Psoas muscle (tissue), 8 donors: ENCODE data around the gene BRD3. TPM values are rescaled to one million over a fixed set of nuclear protein-coding genes. Genes with fewer than 3 reads are reported as not detected.
"Not testable (repeated sequence)": the region's sequence is repeated elsewhere in the genome, so short reads cannot be mapped to it uniquely, and the experiment has no call there.

Source experiments
- ATAC-seq, 4 donors: fragments of 200-7000 bp; cut with Tn5 transposase; one replicate each; pipeline ENCODE4 v1.9.1; 2020; ENCODE audit warnings: moderate library complexity in 3 of 4, mild to moderate bottlenecking in 2 of 4
- DNase-seq, 2 donors: peaks; one replicate each; pipeline ENCODE4 v3.0.0-alpha.2; 2020
- H3K27ac ChIP-seq: fragments of 200-600 bp; one replicate; pipeline ENCODE4 v1.8.0; 2022
- H3K27me3 ChIP-seq, 3 donors: fragments of 200-600 bp in 1 of 3; one replicate each; pipeline versions ENCODE4 v1.6.1 to v1.8.0; 2013 to 2022; ENCODE audit warnings: low read length in 2 of 3, mild to moderate bottlenecking in 2 of 3, moderate library complexity in 1 of 3; ENCODE audit not compliant: insufficient read depth in 3 of 3
- H3K36me3 ChIP-seq, 2 donors: fragments of 200-600 bp in 1 of 2; one replicate each; pipeline versions ENCODE4 v1.6.1 to v1.8.0; 2013 to 2022; ENCODE audit warnings: low read depth in 1 of 2, mild to moderate bottlenecking in 1 of 2, moderate library complexity in 1 of 2; ENCODE audit not compliant: insufficient read depth in 1 of 2
- H3K4me1 ChIP-seq: fragments of 200-600 bp; one replicate; pipeline ENCODE4 v1.8.0; 2022
- H3K4me3 ChIP-seq: fragments of 200-600 bp; one replicate; pipeline ENCODE4 v1.8.0; 2022; ENCODE audit warnings: mild to moderate bottlenecking
- H3K9me3 ChIP-seq: fragments of 200-600 bp; one replicate; pipeline ENCODE4 v1.8.0; 2022
- WGBS, 3 donors: extraction: QIAGEN DNeasy Blood & Tissue Kit; methylation state at CpG; one replicate each; pipeline versions ENCODE4 v1.1.6 to v1.1.7; 2013; 5-methylcytosine and 5-hydroxymethylcytosine counted together
- intact Hi-C, 2 donors: fragments of 100-400 bp; cut with DNase I; formaldehyde crosslinking; loops; one replicate each; pipeline versions ENCODE4 v1.11.0 to v1.14.2; 2022
- polyA plus RNA-seq, 3 donors: library from polyadenylated mRNA; stranded (reverse); fragments of 200-250 nt; gene quantifications; one replicate each; pipeline ENCODE4 v1.2.3, GENCODE V29; 2013
- total RNA-seq, 4 donors: library from RNA; stranded (reverse); fragmentation: NEBNext Ultra II Directional in 2 of 4; extraction: Animal tissue kit (Norgen Biotek cat#: 25700) in 2 of 4; gene quantifications; one replicate each; pipeline versions ENCODE4 v1.2.1 to v1.2.4, GENCODE V29; 2021 to 2023
- TF ChIP-seq, protein P1 (sequence below): fragments of 200-600 bp; IDR thresholded peaks from one replicate; pipeline ENCODE4 v1.8.0; 2022; ENCODE audit warnings: antibody characterized with exemption
- donor health status: healthy with polysubstance abuse.
- donor health status: DM: no; HTN: no; CAD: no; lungs with moderate emphysema.
- donor health status: Bipolar disorder and iron deficiency.
- donor health status: healthy.
- donor health status: DM: yes; HTN: yes; CAD: no.
- donor health status: DM: no; HTN: no; CAD: no.
- donor health status: DM: no; HTN: no; CAD: no.
- donor health status: DM: yes; HTN: yes; CAD: no.

BRD3 gene
- total and polyA plus RNA-seq, 7 donors: 7.5 to 28.2 (median 21.7) TPM

DNA sequence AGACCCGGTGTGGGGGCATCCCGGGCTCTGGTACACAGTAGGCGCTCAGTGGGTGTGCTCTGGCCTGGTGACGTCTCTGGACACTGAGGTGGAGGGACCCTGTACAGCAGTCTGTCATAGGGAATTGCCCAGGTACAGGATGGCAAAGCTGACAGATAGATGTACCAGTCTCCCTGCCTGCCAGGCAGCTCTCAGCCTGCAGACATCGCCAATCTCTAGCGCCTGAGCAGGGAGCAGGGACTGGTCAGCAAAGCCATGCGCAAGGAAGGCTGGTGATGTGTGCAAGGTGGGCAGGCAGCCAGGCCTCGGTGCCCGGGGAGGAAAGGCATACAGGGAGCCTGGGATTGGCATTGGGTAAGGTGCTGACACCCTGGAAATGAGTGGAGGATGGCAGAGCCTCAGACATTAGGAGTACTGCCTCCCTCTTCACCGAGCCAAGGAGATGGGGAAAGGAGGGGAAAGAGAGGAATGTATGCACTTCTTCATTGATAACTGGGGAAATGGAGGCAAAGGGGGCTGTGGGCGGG lies 33.9 kb upstream of the BRD3 start:
- Histone ChIP-seq H3K4me3 (no peak overlapping the region), H3K4me1 (no peaks in the 10 kb centered on the region), H3K27me3 (peaks cover 0 to 5% (median 2%) of the 10 kb centered on the region in 3 donors), H3K9me3 (no peaks in the 10 kb centered on the region), H3K27ac (no peak overlapping the region), H3K36me3 (no peaks in the 10 kb centered on the region)
- no peak for DNase-seq
- WGBS, 3 donors: 63 to 66% (median 65%) methylated on average over 11 of the region's 11 CpGs
- TF ChIP-seq, protein P1, sequence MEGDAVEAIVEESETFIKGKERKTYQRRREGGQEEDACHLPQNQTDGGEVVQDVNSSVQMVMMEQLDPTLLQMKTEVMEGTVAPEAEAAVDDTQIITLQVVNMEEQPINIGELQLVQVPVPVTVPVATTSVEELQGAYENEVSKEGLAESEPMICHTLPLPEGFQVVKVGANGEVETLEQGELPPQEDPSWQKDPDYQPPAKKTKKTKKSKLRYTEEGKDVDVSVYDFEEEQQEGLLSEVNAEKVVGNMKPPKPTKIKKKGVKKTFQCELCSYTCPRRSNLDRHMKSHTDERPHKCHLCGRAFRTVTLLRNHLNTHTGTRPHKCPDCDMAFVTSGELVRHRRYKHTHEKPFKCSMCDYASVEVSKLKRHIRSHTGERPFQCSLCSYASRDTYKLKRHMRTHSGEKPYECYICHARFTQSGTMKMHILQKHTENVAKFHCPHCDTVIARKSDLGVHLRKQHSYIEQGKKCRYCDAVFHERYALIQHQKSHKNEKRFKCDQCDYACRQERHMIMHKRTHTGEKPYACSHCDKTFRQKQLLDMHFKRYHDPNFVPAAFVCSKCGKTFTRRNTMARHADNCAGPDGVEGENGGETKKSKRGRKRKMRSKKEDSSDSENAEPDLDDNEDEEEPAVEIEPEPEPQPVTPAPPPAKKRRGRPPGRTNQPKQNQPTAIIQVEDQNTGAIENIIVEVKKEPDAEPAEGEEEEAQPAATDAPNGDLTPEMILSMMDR: no peak
- intact Hi-C loops: loop anchor here in 1 of 2 donors (5.0 kb wide), 1 partner anchor 109 kb away; the partner anchor contains the start of gene VAV2
- no peak for ATAC-seq

DNA sequence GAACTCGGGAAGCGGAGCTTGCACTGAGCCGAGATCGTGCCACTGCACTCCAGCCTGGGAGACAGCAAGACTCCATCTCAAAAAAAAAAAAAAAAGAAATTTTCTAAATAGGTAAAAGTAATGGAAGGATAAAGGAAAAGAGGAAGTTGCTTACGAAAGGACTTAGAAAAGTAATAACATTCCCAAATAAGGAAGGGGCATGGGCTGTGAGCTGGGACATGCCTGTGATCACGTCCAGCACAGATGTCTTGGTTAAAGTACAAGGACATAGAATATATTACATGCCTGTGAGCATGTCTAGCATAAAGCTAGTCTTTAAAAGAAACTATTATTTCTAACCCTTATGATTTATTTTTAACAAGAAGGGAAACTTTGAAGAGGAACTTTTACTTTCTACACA lies 33.3 kb upstream of the BRD3 start:
- ATAC-seq, DNase-seq, H3K4me1 ChIP-seq, H3K36me3 ChIP-seq, H3K4me3 ChIP-seq, H3K27ac ChIP-seq, H3K9me3 ChIP-seq, H3K27me3 ChIP-seq: not testable (repeated sequence)
- intact Hi-C loops: loop anchor here in 1 of 2 donors (5.0 kb wide), 1 partner anchor 109 kb away; the partner anchor contains the start of gene VAV2
- 72 to 81% (median 76%) methylated on average over 6 of the region's 6 CpGs for WGBS, 3 donors

DNA sequence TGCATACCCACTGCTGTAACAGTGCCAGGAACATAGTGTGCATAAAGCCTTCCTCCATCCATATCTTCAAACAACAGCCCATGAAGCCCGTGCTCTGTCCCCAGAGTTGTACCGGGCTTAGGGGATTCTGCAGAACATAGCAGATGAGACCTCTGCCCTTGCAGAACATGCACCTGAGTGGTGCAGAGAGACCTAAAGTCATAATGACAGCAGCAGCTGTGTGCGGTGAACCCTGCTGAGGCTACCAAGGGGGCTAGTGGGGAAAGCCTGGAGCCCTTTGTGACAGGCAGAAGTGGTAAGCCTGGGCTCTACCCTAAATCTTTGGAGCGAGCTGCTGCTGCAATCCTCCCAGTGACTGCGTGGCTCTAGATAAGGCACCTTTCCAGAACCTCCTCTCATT lies 32.2 kb upstream of the BRD3 start:
- Histone ChIP-seq H3K4me1 (no peaks in the 10 kb centered on the region), H3K4me3 (no peak overlapping the region), H3K36me3 (no peaks in the 10 kb centered on the region), H3K27me3 (peaks cover 0 to 5% (median 2%) of the 10 kb centered on the region in 3 donors), H3K27ac (no peak overlapping the region), H3K9me3 (no peaks in the 10 kb centered on the region)
- no peak for DNase-seq
- no peak for ATAC-seq
- TF ChIP-seq, protein P1: no peak
- intact Hi-C loops: loop anchor here in 1 of 2 donors (5.0 kb wide), 1 partner anchor 108 kb away; the partner anchor contains the start of gene VAV2
- 75 to 83% (median 81%) methylated on average over 5 of the region's 5 CpGs for whole genome bisulfite sequencing, 3 donors

DNA sequence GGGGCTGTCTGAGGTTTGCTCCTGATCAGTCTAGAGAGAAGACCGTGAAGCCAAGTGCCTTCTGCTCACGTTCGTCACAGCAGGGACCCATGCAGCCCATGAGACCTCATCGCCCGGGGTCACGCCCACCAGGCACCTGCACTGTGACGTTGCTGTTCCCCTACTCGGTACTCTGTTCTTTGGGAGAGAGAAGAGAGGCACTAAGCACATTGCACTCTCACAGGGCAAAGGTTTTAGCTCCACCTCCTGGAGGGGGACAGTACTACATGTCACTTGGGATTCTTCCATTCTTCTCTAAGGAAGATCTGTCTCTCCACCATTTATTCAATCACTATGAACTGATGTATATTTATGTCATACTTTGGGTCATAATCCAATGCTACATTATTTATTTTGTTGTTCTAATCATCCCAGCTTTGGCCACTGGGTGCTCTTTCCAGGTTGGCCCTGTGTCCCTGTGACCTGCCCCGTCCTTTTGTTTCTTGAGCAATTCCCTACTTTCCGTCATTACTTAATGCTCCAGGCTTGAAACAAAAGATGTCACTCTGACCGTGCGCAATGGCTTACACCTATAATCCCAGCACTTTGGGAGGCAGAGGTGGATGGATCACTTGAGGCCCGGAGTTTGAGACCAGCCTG lies 31.4 kb upstream of the BRD3 start:
- no peak overlapping the region for H3K27ac ChIP-seq
- ATAC-seq (peak; percentile 86 to 90 (median 88)), DNase-seq (no peak)
- TF ChIP-seq, protein P1: peak; percentile 90
- H3K9me3 ChIP-seq: no peaks in the 10 kb centered on the region
- intact Hi-C loops: loop anchor here (1.0 to 2.0 kb wide), 2 partner anchors 306 kb away; no protein-coding TSS in a partner anchor
- WGBS, 3 donors: 46 to 49% (median 47%) methylated on average over 13 of the region's 13 CpGs
- H3K27me3 ChIP-seq: peaks cover 0 to 8% (median 2%) of the 10 kb centered on the region in 3 donors
- H3K4me1 ChIP-seq: no peaks in the 10 kb centered on the region
- H3K4me3 ChIP-seq: no peak overlapping the region
- H3K36me3 ChIP-seq: no peaks in the 10 kb centered on the region

DNA sequence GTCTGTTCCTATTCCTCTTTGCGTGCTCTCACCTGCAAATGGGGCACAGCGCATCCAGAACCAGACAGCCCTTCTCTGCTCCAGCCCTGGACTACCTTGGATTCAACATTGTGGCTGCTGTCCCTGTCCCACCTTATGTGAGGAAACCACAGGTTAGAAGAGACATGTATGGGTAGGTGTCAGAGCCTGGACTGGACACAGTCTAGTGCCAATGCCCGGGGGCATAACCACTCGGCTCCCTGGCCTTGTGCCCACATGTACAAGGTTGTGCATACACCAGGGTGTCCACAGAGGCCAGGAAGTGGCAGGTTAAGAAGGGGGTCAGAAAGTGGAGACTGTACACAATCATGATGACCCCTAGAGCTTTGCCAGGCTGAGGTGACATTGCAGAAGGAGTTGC lies 22.1 kb upstream of the BRD3 start:
- H3K9me3 ChIP-seq: no peaks in the 10 kb centered on the region
- no peaks in the 10 kb centered on the region for H3K4me1 ChIP-seq
- no peak overlapping the region for H3K27ac ChIP-seq
- intact Hi-C loops: no loop called here
- TF ChIP-seq, protein P1: no peak
- H3K36me3 ChIP-seq: no peaks in the 10 kb centered on the region
- ATAC-seq (no peak), DNase-seq (no peak)
- peaks cover 0 to 11% (median 3%) of the 10 kb centered on the region in 3 donors for H3K27me3 ChIP-seq
- no peak overlapping the region for H3K4me3 ChIP-seq
- 66 to 79% (median 75%) methylated on average over 4 of the region's 4 CpGs for WGBS, 3 donors
